ENCODE measurements around the gene VEPH1. TPM values are rescaled to one million over a fixed set of nuclear protein-coding genes. Genes with fewer than 3 reads are reported as not detected.

VEPH1 gene
- total and polyA plus RNA-seq, 9 of the 15 experiments (the other 6 are each of a cell fraction or from before 2014, with no cell fraction given): 4.5 to 15.6 (median 5.8) TPM

GRCh38 chr3:157284688-157285087, 218.5 kb downstream of the VEPH1 start (continued):
- TF ChIP-seq ZBTB33 (CRISPR knock-in tag; IDR thresholded peaks at IDR 0.05) (no peak), ESRRB (CRISPR knock-in tag; IDR thresholded peaks at IDR 0.05; ENCODE audit: borderline replicate concordance) (no peak), MAFG (tag; conservative IDR thresholded peaks at IDR 0.05) (no peak)

GRCh38 chr3:157282261-157283191, 220.7 kb downstream of the VEPH1 start:
- Histone ChIP-seq H3K4me3 (no peak overlapping the region), H3K27me3 (ENCODE audit: control insufficient read depth in 2 of 2, insufficient read depth in 2 of 2, low read length in 2 of 2) (no peaks in the 10 kb centered on the region), H4K20me1 (replicated peaks; ENCODE audit: control insufficient read depth, insufficient read depth, low read length) (no peaks in the 10 kb centered on the region), H3K27ac (ENCODE audit: extremely low read depth, low read depth, low read length) (no peak overlapping the region), H2AFZ (ENCODE audit: low read depth, low read length) (no peak overlapping the region), H3K79me2 (ENCODE audit: control insufficient read depth, insufficient read depth, low read length) (no peaks in the 10 kb centered on the region), H3K4me1 (replicated peaks in 1 of 2; ENCODE audit: control insufficient read depth in 2 of 2, insufficient read depth in 2 of 2, low read length in 2 of 2) (peaks cover 0 to 10% of the 10 kb centered on the region in 2 experiments; a peak in 2 of 5 replicates), H3K4me2 (ENCODE audit: insufficient read depth, low read length) (no peak overlapping the region), H3K9me3 (replicated peaks; ENCODE audit: control insufficient read depth, insufficient read depth, low read depth, low read length) (no peaks in the 10 kb centered on the region), H3K36me3 (ENCODE audit: control insufficient read depth, insufficient read depth, low read length) (no peaks in the 10 kb centered on the region), H3K9ac (ENCODE audit: insufficient read depth in 1 of 2, low read depth in 2 of 2, low read length in 2 of 2) (no peak overlapping the region), H3K9me1 (ENCODE audit: control insufficient read depth, insufficient read depth, low read length) (no peaks in the 10 kb centered on the region)
- intact Hi-C loops (cut with micrococcal nuclease) (no loop called here), in situ Hi-C loops (cut with MboI) (no loop called here)
- 16% methylated on average over 5 of the region's 5 CpGs for WGBS (ENCODE audit: insufficient coverage, low coverage, missing lambda C conversion rate)
- no TSS peak for BruUV-seq (replicated peaks)
- no peak for ATAC-seq
- DNase-seq (ENCODE audit: extremely low read depth in 1 of 4, low spot score in 3 of 4): no peak
- ChIA-PET POLR2A (interaction anchor here (1.8 kb wide), 1 partner anchor 9 kb away, joined by 4 read pairs; no protein-coding TSS in a partner anchor), CTCF (ENCODE audit: low intra/inter-chr PET ratio) (no interaction called here)
- FAIRE-seq: peak; percentile 23
- peak in 1 of 2 experiments; percentile 5; a peak in 1 of 4 replicates for TF ChIP-seq RAD21 (CRISPR knock-in tag; conservative IDR thresholded peaks at IDR 0.05 in 1 of 2, IDR thresholded peaks at IDR 0.05 in 1 of 2)
- peak; percentile 45; the same call in 1 of the 2 replicates for TF ChIP-seq L3MBTL2 (IDR thresholded peaks at IDR 0.05)
- no peak for TF ChIP-seq ZBTB26 (CRISPR knock-in tag; IDR thresholded peaks at IDR 0.05)
- no peak for TF ChIP-seq POLR3A (IDR thresholded peaks at IDR 0.05; ENCODE audit: borderline replicate concordance, extremely low read depth, insufficient read depth, insufficient read length)
- peak; percentile 68 for TF ChIP-seq FOSL1 (tag; conservative IDR thresholded peaks at IDR 0.05)
